Measurements from ENCODE around the gene AOC3. TPM values are rescaled to one million over a fixed set of nuclear protein-coding genes. Genes with fewer than 3 reads are reported as not detected.

Gene AOC3, protein sequence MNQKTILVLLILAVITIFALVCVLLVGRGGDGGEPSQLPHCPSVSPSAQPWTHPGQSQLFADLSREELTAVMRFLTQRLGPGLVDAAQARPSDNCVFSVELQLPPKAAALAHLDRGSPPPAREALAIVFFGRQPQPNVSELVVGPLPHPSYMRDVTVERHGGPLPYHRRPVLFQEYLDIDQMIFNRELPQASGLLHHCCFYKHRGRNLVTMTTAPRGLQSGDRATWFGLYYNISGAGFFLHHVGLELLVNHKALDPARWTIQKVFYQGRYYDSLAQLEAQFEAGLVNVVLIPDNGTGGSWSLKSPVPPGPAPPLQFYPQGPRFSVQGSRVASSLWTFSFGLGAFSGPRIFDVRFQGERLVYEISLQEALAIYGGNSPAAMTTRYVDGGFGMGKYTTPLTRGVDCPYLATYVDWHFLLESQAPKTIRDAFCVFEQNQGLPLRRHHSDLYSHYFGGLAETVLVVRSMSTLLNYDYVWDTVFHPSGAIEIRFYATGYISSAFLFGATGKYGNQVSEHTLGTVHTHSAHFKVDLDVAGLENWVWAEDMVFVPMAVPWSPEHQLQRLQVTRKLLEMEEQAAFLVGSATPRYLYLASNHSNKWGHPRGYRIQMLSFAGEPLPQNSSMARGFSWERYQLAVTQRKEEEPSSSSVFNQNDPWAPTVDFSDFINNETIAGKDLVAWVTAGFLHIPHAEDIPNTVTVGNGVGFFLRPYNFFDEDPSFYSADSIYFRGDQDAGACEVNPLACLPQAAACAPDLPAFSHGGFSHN
- total RNA-seq (2021): 2.6 and 2.8 TPM in 2 replicates
- long read RNA-seq, partial matches to known transcripts: 0 of 1 reads
- long read RNA-seq, other reads (novel, unspliced or antisense): 1 of 1 reads

DNA sequence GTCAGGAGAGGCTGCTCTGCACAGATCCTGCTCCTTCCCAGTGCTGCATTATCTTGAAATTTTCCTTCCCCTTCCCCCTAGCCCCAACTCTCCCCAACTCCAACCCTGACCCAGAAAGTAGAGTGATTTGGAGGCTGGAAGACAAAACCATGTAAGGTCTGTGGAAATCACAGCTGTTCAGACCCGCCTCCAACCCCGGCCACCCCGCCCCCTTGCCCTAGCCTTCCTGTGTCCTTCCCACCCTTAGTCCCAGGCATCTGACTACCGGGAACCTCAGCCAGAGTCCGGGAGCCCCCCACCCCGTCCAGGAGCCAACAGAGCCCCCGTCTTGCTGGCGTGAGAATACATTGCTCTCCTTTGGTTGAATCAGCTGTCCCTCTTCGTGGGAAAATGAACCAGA lies at the start of gene AOC3:
Gene AOC3, plus strand, starts transcription at position 246 of the 400 bp plus-strand sequence. Its CDS starts 145 bp downstream, at position 391.
- no peak within 1 kb of the TSS for H2BK15ac ChIP-seq (ENCODE audit: low read depth, low read length)
- H3K23me2 ChIP-seq (ENCODE audit: insufficient read length, low read depth, low read length, poor library complexity, severe bottlenecking): no peaks in the 10 kb centered on the region
- H4K91ac ChIP-seq (ENCODE audit: insufficient read length, low read depth, low read length): no peak within 1 kb of the TSS
- H3T11ph ChIP-seq (ENCODE audit: low read length): no peak within 1 kb of the TSS
- no peaks in the 10 kb centered on the region for H3K4me1 ChIP-seq (ENCODE audit: insufficient read depth, low read length)
- no peak within 1 kb of the TSS for H2BK12ac ChIP-seq (ENCODE audit: insufficient read length, low read depth, low read length)
- no peak within 1 kb of the TSS for H4K5ac ChIP-seq (ENCODE audit: insufficient read length, low read depth, low read length)
- no peak within 1 kb of the TSS for H2AFZ ChIP-seq (ENCODE audit: low read length)
- H4K8ac ChIP-seq (replicated peaks; ENCODE audit: insufficient read length, low read depth, low read length): no peak within 1 kb of the TSS
- no peaks in the 10 kb centered on the region for H3K9me3 ChIP-seq (ENCODE audit: control insufficient read depth, low read depth, low read length)
- H3K4me1 Mint-ChIP-seq: peaks cover 6 to 8% of the 10 kb centered on the region in 2 experiments; a peak in 2 of 4 replicates
- H3K27ac Mint-ChIP-seq: peak within 1 kb of the TSS in 2 of 3 experiments; percentile 30 to 63; a peak in 3 of 7 replicates
- peaks cover 0 to 3% (median 0%) of the 10 kb centered on the region in 3 experiments; a peak in 1 of 7 replicates for H3K36me3 Mint-ChIP-seq (ENCODE audit: insufficient read depth in 1 of 3, low read depth in 3 of 3)
- H3K14ac ChIP-seq (ENCODE audit: insufficient read depth, low read length): no peak within 1 kb of the TSS
- DNase-seq: no peak
- H3K27ac ChIP-seq (ENCODE audit: insufficient read length, low read depth, low read length): no peak within 1 kb of the TSS
- no peak within 1 kb of the TSS for H3K9ac ChIP-seq (ENCODE audit: extremely low read depth, insufficient read length, low read length)
- no peak within 1 kb of the TSS for H2AK5ac ChIP-seq (ENCODE audit: insufficient read length, low read length)
- no peak within 1 kb of the TSS for H3K4me2 ChIP-seq (ENCODE audit: insufficient read depth, insufficient read length, low read length)
- no peak within 1 kb of the TSS for H2BK120ac ChIP-seq (ENCODE audit: low read depth, low read length, poor library complexity, severe bottlenecking)
- H2BK20ac ChIP-seq (ENCODE audit: low read depth, low read length, poor library complexity, severe bottlenecking): no peak within 1 kb of the TSS
- H3K23ac ChIP-seq (ENCODE audit: insufficient read length, low read depth, low read length): no peak within 1 kb of the TSS
- H3K56ac ChIP-seq (ENCODE audit: insufficient read length, low read depth, low read length): no peak within 1 kb of the TSS
- no peak within 1 kb of the TSS for H3K4ac ChIP-seq (ENCODE audit: low read depth, low read length)
- H3K79me2 ChIP-seq (ENCODE audit: insufficient read depth, low read length): no peaks in the 10 kb centered on the region
- H3K9me3 Mint-ChIP-seq: no peaks in the 10 kb centered on the region; a peak in 1 of 5 replicates
- WGBS (ENCODE audit: extremely low coverage, insufficient read length, low lambda C conversion rate): no CpG with 5 or more reads among the region's 9 CpGs
- TF ChIP-seq, protein P1, sequence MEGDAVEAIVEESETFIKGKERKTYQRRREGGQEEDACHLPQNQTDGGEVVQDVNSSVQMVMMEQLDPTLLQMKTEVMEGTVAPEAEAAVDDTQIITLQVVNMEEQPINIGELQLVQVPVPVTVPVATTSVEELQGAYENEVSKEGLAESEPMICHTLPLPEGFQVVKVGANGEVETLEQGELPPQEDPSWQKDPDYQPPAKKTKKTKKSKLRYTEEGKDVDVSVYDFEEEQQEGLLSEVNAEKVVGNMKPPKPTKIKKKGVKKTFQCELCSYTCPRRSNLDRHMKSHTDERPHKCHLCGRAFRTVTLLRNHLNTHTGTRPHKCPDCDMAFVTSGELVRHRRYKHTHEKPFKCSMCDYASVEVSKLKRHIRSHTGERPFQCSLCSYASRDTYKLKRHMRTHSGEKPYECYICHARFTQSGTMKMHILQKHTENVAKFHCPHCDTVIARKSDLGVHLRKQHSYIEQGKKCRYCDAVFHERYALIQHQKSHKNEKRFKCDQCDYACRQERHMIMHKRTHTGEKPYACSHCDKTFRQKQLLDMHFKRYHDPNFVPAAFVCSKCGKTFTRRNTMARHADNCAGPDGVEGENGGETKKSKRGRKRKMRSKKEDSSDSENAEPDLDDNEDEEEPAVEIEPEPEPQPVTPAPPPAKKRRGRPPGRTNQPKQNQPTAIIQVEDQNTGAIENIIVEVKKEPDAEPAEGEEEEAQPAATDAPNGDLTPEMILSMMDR (conservative IDR thresholded peaks at IDR 0.05): no peak
- no peak within 1 kb of the TSS for H3K4me3 Mint-ChIP-seq
- no peak within 1 kb of the TSS for H2BK5ac ChIP-seq (ENCODE audit: insufficient read length, low read length)
- H3K18ac ChIP-seq (ENCODE audit: insufficient read length, low read depth, low read length): no peak within 1 kb of the TSS
- no peaks in the 10 kb centered on the region for H3K27me3 Mint-ChIP-seq (ENCODE audit: low read depth)
- no peaks in the 10 kb centered on the region for H3K27me3 ChIP-seq (ENCODE audit: insufficient read depth, low read length)
- no peaks in the 10 kb centered on the region for H3K79me1 ChIP-seq (ENCODE audit: insufficient read depth, low read depth, low read length, poor library complexity, severe bottlenecking)
- H4K20me1 ChIP-seq (ENCODE audit: control insufficient read depth, insufficient read depth, insufficient read length): no peaks in the 10 kb centered on the region

Measured in H9 (cell line).